ENCODE results near the gene ARHGEF10L.
A peak's percentile ranks its signal among the peaks of the same experiment; 100 is the strongest.

ARHGEF10L gene

DNA sequence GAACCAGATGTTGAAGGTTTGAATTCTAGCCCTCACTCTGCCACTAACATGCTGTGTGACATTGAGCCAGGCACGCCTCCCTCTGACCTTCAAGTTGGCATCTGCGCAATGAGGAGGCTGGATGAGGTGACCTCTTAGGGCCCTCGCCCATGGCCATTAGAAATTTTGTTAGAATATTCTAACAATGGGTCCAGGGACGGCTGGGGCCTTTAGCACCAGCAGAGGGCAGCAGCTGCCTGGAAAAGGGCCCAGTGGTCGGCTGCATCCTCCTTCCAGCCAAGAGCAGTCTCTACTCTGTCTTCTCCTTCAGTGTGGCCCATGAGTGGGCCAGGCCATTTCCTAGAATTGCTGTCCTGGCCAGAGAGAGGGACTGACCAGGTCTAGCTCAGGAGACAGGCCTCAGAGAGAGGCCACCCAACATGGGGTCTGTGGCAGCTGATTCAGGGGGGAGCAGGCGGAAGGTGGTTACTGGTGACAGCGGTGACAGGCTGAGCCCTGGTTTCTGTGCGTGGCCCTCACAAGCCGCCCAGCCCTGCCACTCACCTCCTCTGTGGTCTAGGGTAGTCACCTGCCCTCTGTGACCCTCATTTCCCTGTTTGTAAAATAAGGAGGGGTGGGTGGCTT lies 114.3 kb downstream of the ARHGEF10L start:
- TF ChIP-seq, protein P1, sequence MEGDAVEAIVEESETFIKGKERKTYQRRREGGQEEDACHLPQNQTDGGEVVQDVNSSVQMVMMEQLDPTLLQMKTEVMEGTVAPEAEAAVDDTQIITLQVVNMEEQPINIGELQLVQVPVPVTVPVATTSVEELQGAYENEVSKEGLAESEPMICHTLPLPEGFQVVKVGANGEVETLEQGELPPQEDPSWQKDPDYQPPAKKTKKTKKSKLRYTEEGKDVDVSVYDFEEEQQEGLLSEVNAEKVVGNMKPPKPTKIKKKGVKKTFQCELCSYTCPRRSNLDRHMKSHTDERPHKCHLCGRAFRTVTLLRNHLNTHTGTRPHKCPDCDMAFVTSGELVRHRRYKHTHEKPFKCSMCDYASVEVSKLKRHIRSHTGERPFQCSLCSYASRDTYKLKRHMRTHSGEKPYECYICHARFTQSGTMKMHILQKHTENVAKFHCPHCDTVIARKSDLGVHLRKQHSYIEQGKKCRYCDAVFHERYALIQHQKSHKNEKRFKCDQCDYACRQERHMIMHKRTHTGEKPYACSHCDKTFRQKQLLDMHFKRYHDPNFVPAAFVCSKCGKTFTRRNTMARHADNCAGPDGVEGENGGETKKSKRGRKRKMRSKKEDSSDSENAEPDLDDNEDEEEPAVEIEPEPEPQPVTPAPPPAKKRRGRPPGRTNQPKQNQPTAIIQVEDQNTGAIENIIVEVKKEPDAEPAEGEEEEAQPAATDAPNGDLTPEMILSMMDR (IDR thresholded peaks at IDR 0.05), result peak; percentile 78
- peak overlapping the region; percentile 87 for H3K27ac Mint-ChIP-seq
- H3K27me3 Mint-ChIP-seq (ENCODE audit: low read depth, poor library complexity), result no peaks in the 10 kb centered on the region
- peaks cover 27% of the 10 kb centered on the region for H3K36me3 Mint-ChIP-seq (ENCODE audit: low read depth)
- no peaks in the 10 kb centered on the region for H3K9me3 Mint-ChIP-seq
- peaks cover 12% of the 10 kb centered on the region for H3K4me1 Mint-ChIP-seq
- H3K4me3 Mint-ChIP-seq, result no peak overlapping the region
- peak; percentile 71 for DNase-seq

DNA sequence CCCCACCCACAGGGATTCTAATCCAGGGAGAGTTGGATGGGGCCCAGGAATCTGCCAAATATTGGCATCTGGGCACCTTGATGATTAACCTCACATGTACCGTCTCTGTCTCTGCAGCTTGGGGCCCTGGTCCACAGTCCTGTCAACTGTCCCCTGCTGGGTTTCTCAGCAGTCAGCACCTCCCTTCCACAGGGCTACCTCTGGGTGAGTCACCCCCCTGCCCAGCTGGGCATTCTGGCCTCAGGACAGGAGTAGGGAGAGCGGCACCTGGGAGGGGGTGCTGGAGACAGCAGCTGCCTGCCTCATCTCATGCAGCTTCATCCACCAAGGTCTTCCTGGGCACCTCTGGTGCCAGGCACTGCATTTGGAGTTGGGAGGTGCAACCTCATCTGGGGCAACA lies 115.0 kb downstream of the ARHGEF10L start:
- H3K27me3 Mint-ChIP-seq (ENCODE audit: low read depth, poor library complexity), result no peaks in the 10 kb centered on the region
- TF ChIP-seq, protein P1 (IDR thresholded peaks at IDR 0.05), result no peak
- peaks cover 28% of the 10 kb centered on the region for H3K36me3 Mint-ChIP-seq (ENCODE audit: low read depth)
- no peak overlapping the region for H3K4me3 Mint-ChIP-seq
- DNase-seq, result no peak
- H3K27ac Mint-ChIP-seq, result no peak overlapping the region
- H3K4me1 Mint-ChIP-seq, result peaks cover 12% of the 10 kb centered on the region
- no peaks in the 10 kb centered on the region for H3K9me3 Mint-ChIP-seq

GRCh38 chr1:17655169-17655568 lies 115.7 kb downstream of the ARHGEF10L start:
- no peaks in the 10 kb centered on the region for H3K27me3 Mint-ChIP-seq (ENCODE audit: low read depth, poor library complexity)
- no peak overlapping the region for H3K4me3 Mint-ChIP-seq
- H3K4me1 Mint-ChIP-seq, result peaks cover 12% of the 10 kb centered on the region
- no peak for DNase-seq
- TF ChIP-seq, protein P1 (IDR thresholded peaks at IDR 0.05), result no peak
- no peak overlapping the region for H3K27ac Mint-ChIP-seq
- H3K36me3 Mint-ChIP-seq (ENCODE audit: low read depth), result peaks cover 28% of the 10 kb centered on the region
- no peaks in the 10 kb centered on the region for H3K9me3 Mint-ChIP-seq

DNA sequence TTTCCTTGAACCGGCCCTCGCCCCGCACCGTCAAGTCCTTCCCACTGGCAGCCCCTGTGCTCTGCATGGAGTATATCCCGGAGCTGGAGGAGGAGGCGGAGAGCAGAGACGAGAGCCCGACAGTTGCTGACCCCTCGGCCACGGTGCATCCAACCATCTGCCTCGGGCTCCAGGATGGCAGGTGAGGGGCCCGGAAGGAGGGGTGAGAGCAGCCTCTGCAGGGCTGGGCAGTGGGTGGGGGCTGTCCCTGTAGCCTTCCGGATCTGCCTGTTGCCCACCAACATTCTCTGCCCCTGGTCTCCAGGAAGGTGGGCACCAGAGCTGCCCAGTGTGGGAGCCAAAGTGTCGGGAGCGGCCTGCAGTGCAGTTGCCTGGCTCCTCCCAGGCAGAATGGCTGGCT lies 116.4 kb downstream of the ARHGEF10L start:
- no peak overlapping the region for H3K27ac Mint-ChIP-seq
- no peak overlapping the region for H3K4me3 Mint-ChIP-seq
- no peaks in the 10 kb centered on the region for H3K27me3 Mint-ChIP-seq (ENCODE audit: low read depth, poor library complexity)
- H3K9me3 Mint-ChIP-seq, result no peaks in the 10 kb centered on the region
- peaks cover 12% of the 10 kb centered on the region for H3K4me1 Mint-ChIP-seq
- DNase-seq, result no peak
- peaks cover 28% of the 10 kb centered on the region for H3K36me3 Mint-ChIP-seq (ENCODE audit: low read depth)
- TF ChIP-seq, protein P1 (IDR thresholded peaks at IDR 0.05), result no peak

GRCh38 chr1:17657436-17657835 lies 117.9 kb downstream of the ARHGEF10L start:
- Mint-ChIP-seq H3K4me1 (peaks cover 12% of the 10 kb centered on the region), H3K4me3 (no peak overlapping the region), H3K27me3 (ENCODE audit: low read depth, poor library complexity) (no peaks in the 10 kb centered on the region), H3K36me3 (ENCODE audit: low read depth) (peaks cover 28% of the 10 kb centered on the region), H3K27ac (no peak overlapping the region), H3K9me3 (no peaks in the 10 kb centered on the region)
- DNase-seq, result no peak
- TF ChIP-seq, protein P1 (IDR thresholded peaks at IDR 0.05), result no peak

DNA sequence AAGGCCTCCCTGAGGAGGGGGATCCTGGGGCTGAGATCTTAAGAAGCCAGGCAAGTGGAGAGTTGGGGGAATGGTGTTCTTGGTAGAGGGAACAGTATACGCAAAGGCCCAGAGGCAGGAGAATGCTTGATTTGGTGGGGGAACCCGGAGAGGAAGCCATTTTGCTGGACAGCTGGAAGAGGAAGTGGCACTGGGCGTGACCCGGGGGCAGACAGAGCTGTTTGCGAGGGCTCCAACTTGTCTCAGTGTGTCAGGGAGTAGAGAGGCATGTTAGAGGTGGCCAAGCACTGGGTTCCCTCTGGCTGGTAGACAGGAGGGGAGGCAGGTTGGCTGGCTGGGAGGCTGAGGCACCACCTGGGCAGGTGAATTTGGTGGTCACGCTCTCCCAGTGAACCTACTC lies 119.3 kb downstream of the ARHGEF10L start:
- Mint-ChIP-seq H3K4me1 (peaks cover 3% of the 10 kb centered on the region), H3K9me3 (no peaks in the 10 kb centered on the region), H3K27me3 (ENCODE audit: low read depth, poor library complexity) (peaks cover 4% of the 10 kb centered on the region), H3K36me3 (ENCODE audit: low read depth) (peaks cover 28% of the 10 kb centered on the region), H3K27ac (no peak overlapping the region), H3K4me3 (no peak overlapping the region)
- no peak for DNase-seq
- TF ChIP-seq, protein P1 (IDR thresholded peaks at IDR 0.05), result no peak

All from nephron progenitor cell (in vitro differentiated cells).